PC-3 (cell line): Measurements from ENCODE around the gene MPP2. TPM values are rescaled to one million over a fixed set of nuclear protein-coding genes. Genes with fewer than 3 reads are reported as not detected.

ENCODE experiments used
- ATAC-seq: fragments of 200-7000 bp; cut with Tn5 transposase; 2 replicates; pipeline ENCODE4 v1.9.1; 2020; ENCODE audit warnings: mild to moderate bottlenecking, moderate library complexity
- BruUV-seq: library from RNA; stranded (reverse); fragments of 400-500 nt; replicated peaks from 2 replicates; lab custom pipeline; 2021; lab: Mats Ljungman, UMichigan
- CTCF ChIA-PET: fragments of 300-600 bp; sonication (Branson Sonifier 250); formaldehyde crosslinking; loops from one replicate; lab custom pipeline; 2022; ENCODE audit warnings: antibody characterized with exemption; lab: Charles Lee
- POLR2A ChIA-PET: fragments of 300-600 bp; sonication (Branson Sonifier 250); formaldehyde crosslinking; loops from one replicate; lab custom pipeline; 2022; ENCODE audit warnings: antibody characterized with exemption; ENCODE audit not compliant: unreplicated experiment; lab: Charles Lee
- DNase-seq: peaks from one replicate; pipeline ENCODE4 v3.0.0-alpha.2; 2015
- H2AFZ ChIP-seq: fragments of 300-600 bp; sonication (generic); 2 replicates; pipeline ENCODE4 v1.6.0; 2016; ENCODE audit warnings: antibody characterized with exemption, low read length
- H3F3A ChIP-seq: fragments of 300-600 bp; sonication (generic); one replicate; pipeline ENCODE4 v1.6.0; 2017; ENCODE audit warnings: antibody characterized with exemption, low read length, control low read depth, mild to moderate bottlenecking; ENCODE audit not compliant: unreplicated experiment
- H3K27ac ChIP-seq: fragments of 300-600 bp; sonication (generic); 2 replicates; pipeline ENCODE4 v1.5.1; 2016; ENCODE audit warnings: mild to moderate bottlenecking, low read length
- H3K27me3 ChIP-seq: fragments of 300-600 bp; sonication (generic); 2 replicates; pipeline ENCODE4 v1.6.1; 2016; ENCODE audit warnings: low read length, mixed read lengths
- H3K36me3 ChIP-seq: fragments of 300-600 bp; sonication (generic); 2 replicates; pipeline ENCODE4 v1.6.1; 2016; ENCODE audit warnings: low read depth, mixed run types, low read length, mixed read lengths
- H3K4me1 ChIP-seq: fragments of 300-600 bp; sonication (generic); 2 replicates; pipeline ENCODE4 v1.5.1; 2016; ENCODE audit warnings: low read length; ENCODE audit not compliant: insufficient read depth
- H3K4me2 ChIP-seq: fragments of 300-600 bp; sonication (generic); 2 replicates; pipeline ENCODE4 v1.6.0; 2016; ENCODE audit warnings: low read length
- H3K4me3 ChIP-seq: fragments of 300-600 bp; sonication (generic); 2 replicates; pipeline ENCODE4 v1.5.1; 2016; ENCODE audit warnings: mild to moderate bottlenecking, low read length, mixed read lengths
- H3K79me2 ChIP-seq: fragments of 300-600 bp; sonication (generic); 2 replicates; pipeline ENCODE4 v1.6.1; 2017; ENCODE audit warnings: low read length, mixed read lengths
- H3K9ac ChIP-seq: fragments of 300-600 bp; sonication (generic); 2 replicates; pipeline ENCODE4 v1.6.0; 2016; ENCODE audit warnings: mild to moderate bottlenecking, low read length
- H3K9me2 ChIP-seq: fragments of 300-600 bp; sonication (generic); replicated peaks from 2 replicates; pipeline ENCODE4 v1.6.1; 2016; ENCODE audit warnings: mixed run types, low read length, mixed read lengths
- H3K9me3 ChIP-seq: fragments of 300-600 bp; sonication (generic); 2 replicates; pipeline ENCODE4 v1.6.1; 2016; ENCODE audit warnings: low read length, mixed read lengths
- H4K20me1 ChIP-seq: fragments of 300-600 bp; sonication (generic); 2 replicates; pipeline ENCODE4 v1.6.1; 2016; ENCODE audit warnings: low read length, mixed read lengths
- CTCF ChIP-seq: fragments of 300-600 bp; sonication (generic); conservative IDR thresholded peaks from 2 replicates; pipeline ENCODE4 v1.5.1; 2017; ENCODE audit warnings: antibody characterized with exemption, low read depth, mild to moderate bottlenecking, low read length
- EZH2 ChIP-seq: fragments of 300-600 bp; sonication (generic); IDR thresholded peaks from one replicate; pipeline ENCODE4 v1.6.1; 2017; ENCODE audit warnings: antibody characterized with exemption, mild to moderate bottlenecking, low read length; ENCODE audit not compliant: unreplicated experiment
- EZH2phosphoT487 ChIP-seq: fragments of 300-600 bp; sonication (generic); IDR thresholded peaks from 2 replicates; pipeline ENCODE4 v1.6.1; 2018; ENCODE audit warnings: mild to moderate bottlenecking, antibody characterized with exemption, low read length, borderline replicate concordance
- intact Hi-C: fragments of 100-400 bp; cut with micrococcal nuclease; formaldehyde crosslinking; loops from 2 replicates; pipeline ENCODE4 v1.9.0; 2023
- total RNA-seq: library from RNA; depleted of rRNA; stranded (reverse); fragments of >200 nt; gene quantifications from 2 replicates; pipeline ENCODE4 v1.2.3, GENCODE V29; 2014; rRNA removed

Gene MPP2
- total RNA-seq, 1 experiment from 2014 or later = 8.2 TPM

- Histone ChIP-seq H2AFZ (no peak overlapping the region), H3K4me3 (no peak overlapping the region), H3K27me3 (no peaks in the 10 kb centered on the region), H3K79me2 (peaks cover 16% of the 10 kb centered on the region), H3K4me1 (peaks cover 18% of the 10 kb centered on the region), H3F3A (no peaks in the 10 kb centered on the region), H3K36me3 (peaks cover 34% of the 10 kb centered on the region), H3K4me2 (no peak overlapping the region), H3K27ac (no peak overlapping the region), H3K9me2 (no peaks in the 10 kb centered on the region), H3K9me3 (no peaks in the 10 kb centered on the region), H4K20me1 (no peaks in the 10 kb centered on the region), H3K9ac (no peak overlapping the region)
- TF ChIP-seq EZH2 = no peak
- no peak for TF ChIP-seq CTCF
- no peak for TF ChIP-seq EZH2phosphoT487
- no peak for DNase-seq
- no peak for ATAC-seq
- ChIA-PET POLR2A (no interaction called here), CTCF (no interaction called here)
- intact Hi-C loops = no loop called here
- no TSS peak for BruUV-seq
Measured at GRCh38 chr17:43827596-43827995, 79.7 kb downstream of the MPP2 start.

- H3K4me3 ChIP-seq = no peak overlapping the region
- BruUV-seq = no TSS peak
- H3K79me2 ChIP-seq = peaks cover 5% of the 10 kb centered on the region
- POLR2A ChIA-PET = no interaction called here
- peaks cover 36% of the 10 kb centered on the region for H3K36me3 ChIP-seq
- DNase-seq (no peak), ATAC-seq (no peak)
- CTCF ChIA-PET = no interaction called here
- H3K9me3 ChIP-seq = no peaks in the 10 kb centered on the region
- no peak overlapping the region for H3K9ac ChIP-seq
- H3K4me1 ChIP-seq = peaks cover 5% of the 10 kb centered on the region; the same call in 1 of the 2 replicates
- no peaks in the 10 kb centered on the region for H3K27me3 ChIP-seq
- no peaks in the 10 kb centered on the region for H4K20me1 ChIP-seq
- H3K4me2 ChIP-seq = no peak overlapping the region
- no peak overlapping the region for H3K27ac ChIP-seq
- H2AFZ ChIP-seq = no peak overlapping the region
- TF ChIP-seq EZH2 = no peak
- TF ChIP-seq EZH2phosphoT487 = no peak
- no peak for TF ChIP-seq CTCF
- intact Hi-C loops = no loop called here
- H3F3A ChIP-seq = no peaks in the 10 kb centered on the region
- H3K9me2 ChIP-seq = no peaks in the 10 kb centered on the region
Measured at GRCh38 chr17:43826206-43826605, 81.1 kb downstream of the MPP2 start.

GRCh38 chr17:43825567-43825966, 81.8 kb downstream of the MPP2 start:
- no peaks in the 10 kb centered on the region for H3F3A ChIP-seq
- ChIA-PET CTCF (no interaction called here), POLR2A (no interaction called here)
- no peaks in the 10 kb centered on the region for H3K27me3 ChIP-seq
- H3K4me1 ChIP-seq = no peaks in the 10 kb centered on the region
- H2AFZ ChIP-seq = no peak overlapping the region
- no peak overlapping the region for H3K9ac ChIP-seq
- TF ChIP-seq CTCF (no peak), EZH2 (no peak), EZH2phosphoT487 (no peak)
- no peaks in the 10 kb centered on the region for H3K9me3 ChIP-seq
- no peaks in the 10 kb centered on the region for H3K79me2 ChIP-seq
- H3K4me2 ChIP-seq = no peak overlapping the region
- H3K27ac ChIP-seq = no peak overlapping the region
- H4K20me1 ChIP-seq = no peaks in the 10 kb centered on the region
- DNase-seq (no peak), ATAC-seq (no peak)
- no TSS peak for BruUV-seq
- intact Hi-C loops = no loop called here
- no peak overlapping the region for H3K4me3 ChIP-seq
- H3K9me2 ChIP-seq = no peaks in the 10 kb centered on the region
- H3K36me3 ChIP-seq = peaks cover 34% of the 10 kb centered on the region

Other genes with a start within 250 kb of the MPP2 start
- 0.84 TPM in 1 of 2 replicates, not detected in the other for gene MEOX1, start 245.6 kb downstream of the MPP2 start, total RNA-seq
- not detected in 2 replicates for gene SOST, start 148.7 kb downstream of the MPP2 start, total RNA-seq
- 48.6 and 50.7 TPM in 2 replicates for gene DUSP3, start 128.6 kb downstream of the MPP2 start, total RNA-seq
- gene CFAP97D1, start 127.1 kb downstream of the MPP2 start, total RNA-seq = 0.12 and 0.29 TPM in 2 replicates
- 34.3 and 46.8 TPM in 2 replicates for gene MPP3, start 74.4 kb downstream of the MPP2 start, total RNA-seq
- gene CD300LG, start 60.4 kb downstream of the MPP2 start, total RNA-seq = not detected in 2 replicates
- gene PPY, start 34.9 kb upstream of the MPP2 start, total RNA-seq = not detected in 2 replicates
- gene PYY, start 46.4 kb upstream of the MPP2 start, total RNA-seq = not detected in 2 replicates
- gene NAGS, start 97.1 kb upstream of the MPP2 start, total RNA-seq = 13.5 and 14.3 TPM in 2 replicates
- gene TMEM101, start 107.4 kb upstream of the MPP2 start, total RNA-seq = 75.5 and 85.8 TPM in 2 replicates
- 118 and 123 TPM in 2 replicates for gene LSM12, start 159.1 kb upstream of the MPP2 start, total RNA-seq
- 60.1 and 69.5 TPM in 2 replicates for gene G6PC3, start 163.2 kb upstream of the MPP2 start, total RNA-seq
- gene HDAC5, start 216.1 kb upstream of the MPP2 start, total RNA-seq = 39.1 and 47.1 TPM in 2 replicates
- gene HROB, start 234.4 kb upstream of the MPP2 start, total RNA-seq = 13.5 and 14.3 TPM in 2 replicates